T-helper 2 cell treated with Interferon-gamma antibody and Interleukin-4, amounts not matched to agents 100 ng/mL and 5 ng/mL, for 36 hours (primary cell): ENCODE measurements around the gene EFHB. TPM values are rescaled to one million over a fixed set of nuclear protein-coding genes. Genes with fewer than 3 reads are reported as not detected.
"Not testable (repeated sequence)": the region's sequence is repeated elsewhere in the genome, so short reads cannot be mapped to it uniquely, and the experiment has no call there.

Experiments used
- intact Hi-C: fragments of 100-400 bp; cut with micrococcal nuclease; formaldehyde crosslinking; loops from one replicate; pipeline ENCODE4 v1.15.1; 2023
- total RNA-seq: library from RNA; stranded (reverse); gene quantifications from 2 replicates; pipeline ENCODE4 v1.2.3, GENCODE V29; 2022

EFHB gene
- total RNA-seq, 1 donor from 2014 or later: 0.43 TPM

DNA sequence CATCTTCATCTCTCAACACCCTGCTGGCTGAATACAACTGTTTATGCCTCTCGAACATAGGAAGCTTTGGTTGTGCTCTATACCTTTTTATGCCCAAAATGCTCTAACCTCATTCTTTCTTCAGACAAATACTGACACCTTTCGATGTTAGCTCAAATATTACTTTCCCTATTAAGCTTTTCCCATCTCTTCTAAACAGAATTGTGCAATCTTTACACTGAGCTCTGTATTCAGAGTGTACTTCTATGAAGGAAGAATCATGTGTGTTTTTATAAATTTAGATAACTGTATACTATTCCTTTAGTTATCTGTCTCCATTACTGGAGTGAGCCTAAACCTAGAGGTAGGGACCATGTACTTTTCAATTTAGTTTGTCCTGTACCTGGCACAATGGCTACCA, 1.6 kb downstream of the EFHB start:
- intact Hi-C loops: no loop called here

DNA sequence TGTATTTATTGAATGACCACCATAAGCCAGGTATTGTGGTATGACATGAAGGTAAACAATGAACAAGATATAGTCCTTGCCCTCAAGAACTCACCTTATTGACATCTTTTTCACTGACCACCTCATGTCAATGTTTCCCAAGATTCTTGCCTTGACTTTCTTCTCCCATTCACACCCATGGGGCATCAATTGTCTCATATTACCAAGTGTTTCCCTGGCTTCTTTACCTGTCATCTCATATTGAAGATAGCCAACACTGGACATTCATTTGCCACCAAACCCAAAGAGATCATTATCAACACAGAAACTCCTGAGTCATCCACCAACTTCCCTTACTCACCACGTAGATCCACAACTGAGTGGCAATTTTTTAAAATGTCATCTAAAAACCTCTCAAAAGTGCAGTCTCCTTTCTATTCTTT, 2.2 kb downstream of the EFHB start:
- intact Hi-C loops: no loop called here

DNA sequence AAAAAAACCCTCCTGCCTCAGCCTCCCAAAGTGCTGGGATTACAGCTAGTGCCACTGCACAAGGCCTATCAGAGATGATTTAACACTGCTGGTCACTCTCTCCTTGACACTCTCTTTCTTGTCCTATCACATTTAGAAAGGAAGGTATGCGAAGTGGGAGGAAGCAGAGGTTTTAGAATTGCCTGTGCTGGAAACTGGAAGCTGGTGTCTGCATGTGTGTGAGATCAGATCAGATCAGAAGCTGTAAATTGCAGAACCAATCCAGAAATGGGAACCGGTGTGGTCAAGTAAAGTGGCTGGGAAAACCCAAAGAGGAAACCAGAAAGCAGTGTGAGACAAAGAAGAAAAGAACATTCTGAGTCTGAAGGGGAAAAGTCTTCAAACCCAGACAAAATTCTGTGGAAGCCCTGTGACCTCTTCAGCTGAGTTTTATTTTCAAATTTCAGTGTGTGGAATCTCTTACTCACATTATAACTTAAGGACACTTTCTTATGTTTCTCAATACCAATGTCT, 2.8 kb downstream of the EFHB start:
- intact Hi-C loops: no loop called here

DNA sequence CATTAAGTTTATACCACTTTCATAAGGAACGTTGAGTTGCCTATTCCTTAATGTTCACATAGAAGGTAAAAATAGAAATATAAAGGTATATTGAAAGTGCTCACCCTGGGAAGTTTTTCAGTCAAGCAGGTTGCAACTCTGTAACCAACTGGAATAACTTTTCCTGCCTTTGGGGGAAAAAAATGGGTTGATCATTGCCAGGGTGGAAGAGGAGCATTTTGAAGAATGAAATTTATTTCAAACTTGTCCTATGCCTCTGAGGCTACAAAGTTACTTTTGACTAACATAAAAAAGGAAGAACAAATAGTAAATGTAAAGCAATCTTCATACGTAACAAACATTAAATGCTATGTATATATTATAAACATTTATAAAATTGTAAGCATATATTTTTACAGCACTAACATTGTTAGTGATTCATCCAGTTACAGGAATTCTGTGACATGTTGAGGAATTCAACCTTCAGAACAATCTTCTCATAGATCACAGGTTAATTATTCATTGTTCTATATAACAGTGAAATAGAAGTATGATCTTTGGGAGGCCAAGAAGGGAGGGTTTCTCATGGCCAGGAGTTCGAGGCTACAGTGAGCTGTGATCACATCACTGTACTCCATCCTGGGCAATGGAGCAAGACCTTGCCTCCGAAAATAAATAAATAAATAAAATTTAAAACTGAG, 13.5 kb downstream of the EFHB start:
- intact Hi-C loops: no loop called here

DNA sequence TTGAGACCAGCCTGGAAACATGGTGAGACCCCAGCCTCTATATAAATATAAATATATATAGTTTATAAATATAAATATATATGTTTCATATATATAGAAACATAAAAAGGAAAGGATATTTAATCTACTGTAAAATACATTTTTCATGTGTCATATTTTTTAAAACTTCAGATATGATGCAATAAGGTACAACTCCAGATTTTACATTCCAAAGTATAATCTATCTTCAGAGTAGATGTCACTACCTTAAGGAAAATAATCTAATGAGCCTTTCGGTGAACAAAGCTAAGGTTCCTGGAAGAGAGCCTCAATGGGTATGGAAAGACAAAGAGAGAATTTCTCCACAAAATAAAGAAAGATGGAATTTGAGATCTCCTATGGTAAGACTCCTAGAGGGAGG, 16.9 kb downstream of the EFHB start:
- intact Hi-C loops: no loop called here

DNA sequence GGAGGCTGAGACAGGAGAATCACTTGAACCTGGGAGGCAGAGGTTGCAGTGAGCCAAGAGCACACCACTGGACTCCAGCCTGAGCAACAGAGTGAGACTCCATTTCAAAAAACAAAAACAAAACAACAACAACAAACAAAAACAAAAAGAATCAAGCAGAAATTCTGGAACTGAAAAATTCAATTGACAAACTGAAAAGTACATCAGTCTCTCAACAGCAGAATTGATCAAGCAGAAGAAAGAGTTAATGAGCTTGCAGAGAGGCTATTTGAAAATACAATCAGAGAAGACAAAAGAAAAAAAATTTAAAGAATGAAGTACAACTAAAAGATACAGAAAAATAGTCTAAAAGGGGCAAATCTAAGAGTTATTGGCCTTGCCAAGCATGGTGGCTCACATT, 22.6 kb downstream of the EFHB start:
- intact Hi-C loops: no loop called here

DNA sequence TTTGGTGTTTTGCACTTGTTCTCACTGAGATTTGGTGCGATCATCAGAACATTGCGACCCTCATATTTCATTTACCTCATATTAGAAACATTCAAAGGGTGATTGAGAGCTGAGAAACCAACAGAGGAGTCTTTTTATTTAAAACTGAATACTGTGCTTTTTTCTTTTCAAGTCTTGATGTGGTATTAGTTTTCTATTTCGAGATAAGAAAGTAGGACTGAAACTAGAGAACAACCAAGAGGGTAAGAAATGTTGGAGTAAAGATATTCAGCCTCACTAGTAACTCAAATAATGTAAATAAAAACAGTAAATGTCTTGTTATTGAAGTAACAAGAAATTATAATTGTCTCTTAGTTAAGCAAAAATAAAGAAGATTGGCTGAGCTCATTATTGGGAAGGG, 26.5 kb downstream of the EFHB start:
- intact Hi-C loops: no loop called here

DNA sequence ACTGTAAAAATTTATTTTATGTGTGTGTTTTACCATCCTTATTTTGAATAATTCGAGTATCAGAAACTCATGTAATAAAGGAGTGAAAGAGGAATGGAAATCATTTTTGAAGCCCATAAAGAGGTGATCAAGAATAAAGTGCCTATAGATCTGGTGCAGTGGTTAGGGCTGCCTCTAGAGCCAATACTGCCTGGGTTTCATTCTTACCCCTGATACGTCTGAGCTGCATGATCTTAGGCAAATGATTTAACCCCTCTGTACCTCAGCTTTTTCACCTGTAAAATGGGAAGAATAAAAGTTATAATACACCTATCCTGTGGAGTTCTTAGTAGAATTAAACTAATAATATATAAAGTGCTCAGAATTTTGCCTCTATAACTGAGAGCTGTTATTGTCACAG, 30.4 kb downstream of the EFHB start:
- intact Hi-C loops: no loop called here

DNA sequence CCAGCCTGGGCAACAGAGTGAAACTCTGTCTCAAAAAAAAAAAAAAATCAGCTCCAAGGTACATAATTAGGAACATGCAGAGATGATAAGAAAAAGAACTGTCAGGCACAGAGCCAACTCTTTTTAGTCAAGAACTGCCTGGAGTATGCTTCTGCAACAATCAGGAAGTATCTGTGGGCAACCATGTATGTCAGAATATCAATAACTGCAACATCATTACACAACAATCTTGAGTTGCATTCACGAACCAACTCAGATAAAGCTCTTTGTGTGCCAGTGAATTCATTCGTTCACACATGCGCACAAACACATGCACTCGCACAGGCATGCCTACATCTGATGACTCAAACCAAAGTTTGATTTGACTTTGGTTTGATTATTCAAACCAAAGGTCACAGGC, 32.1 kb downstream of the EFHB start:
- intact Hi-C loops: no loop called here

DNA sequence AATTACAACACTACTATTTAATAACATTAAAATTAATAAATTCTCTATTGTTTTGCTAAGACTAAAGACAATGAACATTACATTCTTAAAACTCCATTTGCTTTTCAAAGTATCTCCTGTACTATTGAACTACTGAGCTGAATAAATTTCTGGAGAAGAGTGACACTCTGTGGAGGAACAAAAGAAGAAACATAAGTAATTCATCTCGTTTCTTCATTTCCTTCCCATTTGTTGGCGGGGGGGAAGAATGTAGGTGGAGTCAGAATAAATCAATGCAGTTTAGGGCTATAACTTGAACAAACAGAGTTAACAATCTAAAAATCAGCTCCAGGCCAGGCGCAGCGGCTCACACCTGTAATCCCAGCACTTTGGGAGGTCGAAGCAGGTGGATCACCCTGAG, 32.7 kb downstream of the EFHB start:
- intact Hi-C loops: no loop called here

DNA sequence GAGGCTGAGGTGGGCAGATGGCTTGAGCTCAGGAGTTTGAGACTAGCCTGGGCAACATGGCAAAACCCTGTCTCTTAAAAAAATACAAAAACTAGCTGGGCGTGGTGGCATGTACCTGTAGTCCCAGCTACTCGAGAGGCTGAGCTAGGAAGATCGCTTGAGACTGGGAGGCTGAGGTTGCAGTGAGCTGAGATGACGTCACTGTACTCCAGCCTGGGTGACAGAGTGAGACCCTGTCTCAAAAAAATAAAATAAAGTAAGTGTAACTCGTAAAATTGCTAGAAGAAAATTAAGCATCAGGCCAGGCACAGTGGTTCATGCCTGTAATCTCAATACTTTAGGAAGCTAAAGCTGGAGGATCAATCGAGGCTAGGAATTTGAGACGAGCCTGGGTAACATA, 34.2 kb downstream of the EFHB start:
- intact Hi-C loops: not testable (repeated sequence)

DNA sequence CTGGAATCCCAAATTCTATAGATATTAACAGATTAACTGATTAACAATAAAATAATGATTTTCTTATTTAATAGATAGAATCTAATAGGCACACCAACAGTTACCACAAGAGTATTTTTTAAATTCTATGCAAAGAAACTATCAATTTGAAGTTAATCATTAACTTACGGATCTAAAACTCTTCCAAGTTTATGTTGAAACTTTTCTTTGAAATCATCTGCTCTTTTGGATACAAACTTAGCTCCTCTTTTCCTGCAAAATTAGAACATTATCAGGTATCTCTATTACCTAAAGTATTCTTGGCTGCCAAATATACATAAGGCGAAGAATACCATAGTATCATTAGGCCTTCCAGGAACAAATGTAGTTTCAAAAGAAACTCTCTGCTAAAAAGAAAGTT, 34.8 kb downstream of the EFHB start:
- intact Hi-C loops: no loop called here

DNA sequence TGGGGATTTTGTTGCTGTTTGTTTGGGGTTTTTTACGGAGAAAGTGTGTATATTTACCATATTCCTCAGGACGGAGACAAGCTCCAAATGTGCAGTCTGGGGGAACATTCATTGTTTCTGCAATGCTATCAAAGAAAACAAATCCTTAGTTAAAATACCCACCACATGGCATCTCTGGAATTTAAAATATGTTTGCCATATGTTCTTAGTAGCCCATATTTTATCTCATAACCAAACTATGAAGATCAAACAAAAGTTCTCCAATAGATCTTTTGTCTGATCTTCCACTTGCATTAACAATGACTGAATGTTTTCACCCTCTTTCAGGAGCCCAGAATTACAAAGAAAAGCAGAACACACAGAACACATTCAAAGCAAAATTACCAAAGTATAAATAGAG, 35.3 kb downstream of the EFHB start:
- intact Hi-C loops: no loop called here

DNA sequence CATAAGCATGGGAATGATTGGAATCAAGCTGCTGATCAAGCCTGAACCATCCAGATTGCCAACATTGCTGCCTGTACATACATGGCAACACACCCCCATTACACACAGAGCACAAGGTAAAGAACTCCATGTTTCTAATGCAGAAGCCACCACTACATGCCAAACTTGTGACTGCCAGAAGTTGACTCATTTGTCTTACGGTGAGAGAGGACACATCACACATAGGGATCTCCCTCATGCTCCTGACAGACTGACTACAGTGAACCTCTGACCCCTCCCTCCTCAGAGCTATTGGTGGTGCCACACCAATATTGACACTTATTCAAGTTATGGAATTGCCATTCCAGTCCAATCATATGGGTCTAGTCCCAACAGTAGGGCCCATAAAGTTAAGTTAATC, 42.3 kb downstream of the EFHB start:
- intact Hi-C loops: no loop called here

DNA sequence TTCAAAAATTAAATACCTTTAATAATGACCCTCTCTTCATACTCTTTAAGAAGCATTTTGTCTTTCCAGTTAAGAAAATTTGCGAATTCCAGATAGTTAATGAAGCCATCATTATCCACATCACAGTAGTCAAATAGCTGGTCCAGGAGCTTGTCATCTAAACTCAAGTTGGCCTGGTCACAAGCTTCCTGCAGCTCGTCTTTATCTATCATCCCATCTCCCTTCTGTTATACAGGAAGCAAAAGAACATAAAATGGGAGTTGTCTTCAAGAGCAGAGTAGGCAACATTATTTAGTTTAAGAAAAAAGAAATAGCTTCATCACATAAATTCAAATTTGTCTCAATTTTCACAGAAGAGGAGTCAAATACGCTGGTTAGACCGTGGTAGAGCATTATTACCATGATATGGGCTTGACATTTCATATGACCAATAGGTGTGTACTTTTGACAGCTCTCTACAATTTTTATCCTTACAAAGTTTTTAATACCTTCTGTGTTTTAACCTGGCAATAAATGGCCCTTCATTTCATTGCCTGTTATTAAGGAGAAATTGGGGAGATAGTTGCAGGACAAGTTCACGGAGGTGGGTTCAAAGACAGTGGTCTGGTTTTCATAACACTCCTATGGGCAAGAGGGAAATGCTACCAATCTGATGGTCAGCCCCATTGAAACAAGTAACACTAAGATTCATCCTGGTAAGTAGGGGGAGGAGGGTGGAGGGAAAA, 45.4 kb downstream of the EFHB start:
- intact Hi-C loops: loop anchor here (5.0 to 10.0 kb wide), 3 partner anchors 59 to 416 kb away; partner anchors contain the start of genes RAB5A and SGO1

DNA sequence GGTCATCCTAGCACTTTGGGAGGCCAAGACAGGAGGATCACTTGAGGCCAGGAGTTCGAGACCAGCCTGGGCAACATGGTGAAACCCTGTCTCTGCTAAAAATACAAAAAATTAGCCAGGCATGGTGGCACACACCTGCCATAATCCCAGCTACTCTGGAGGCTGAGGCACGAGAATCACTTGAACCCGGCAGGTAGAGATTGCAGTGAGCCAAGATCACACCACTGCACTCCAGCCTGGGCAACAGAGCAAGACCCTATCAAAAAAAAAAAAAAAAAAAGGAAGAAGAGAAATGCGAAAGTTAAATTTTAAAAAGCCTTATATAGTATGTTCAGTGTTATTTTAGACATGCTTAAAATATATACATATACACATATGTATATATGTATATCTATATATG, 46.9 kb downstream of the EFHB start:
- intact Hi-C loops: loop anchor here (5.0 to 10.0 kb wide), 3 partner anchors 60 to 418 kb away; partner anchors contain the start of genes RAB5A and SGO1

DNA sequence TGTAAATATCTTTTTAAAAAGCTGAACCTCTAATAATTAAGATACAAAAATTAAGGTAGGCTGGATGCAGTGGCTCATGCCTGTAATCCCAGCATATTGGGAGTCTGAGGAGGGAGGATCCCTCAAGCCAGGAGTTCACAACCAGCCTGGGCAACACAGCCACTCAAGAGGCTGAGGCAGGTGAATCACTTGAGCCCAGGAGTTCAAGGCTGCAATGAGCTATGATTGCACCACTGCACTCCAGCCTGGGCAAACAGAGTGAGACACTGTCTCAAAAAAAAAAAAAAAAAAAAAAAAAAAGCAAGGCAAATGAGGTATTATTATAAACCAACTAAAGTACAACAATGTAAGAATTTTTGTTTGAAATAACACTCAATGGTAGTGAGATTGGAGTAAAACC, 47.6 kb downstream of the EFHB start:
- intact Hi-C loops: loop anchor here (5.0 to 10.0 kb wide), 3 partner anchors 61 to 418 kb away; partner anchors contain the start of genes RAB5A and SGO1

DNA sequence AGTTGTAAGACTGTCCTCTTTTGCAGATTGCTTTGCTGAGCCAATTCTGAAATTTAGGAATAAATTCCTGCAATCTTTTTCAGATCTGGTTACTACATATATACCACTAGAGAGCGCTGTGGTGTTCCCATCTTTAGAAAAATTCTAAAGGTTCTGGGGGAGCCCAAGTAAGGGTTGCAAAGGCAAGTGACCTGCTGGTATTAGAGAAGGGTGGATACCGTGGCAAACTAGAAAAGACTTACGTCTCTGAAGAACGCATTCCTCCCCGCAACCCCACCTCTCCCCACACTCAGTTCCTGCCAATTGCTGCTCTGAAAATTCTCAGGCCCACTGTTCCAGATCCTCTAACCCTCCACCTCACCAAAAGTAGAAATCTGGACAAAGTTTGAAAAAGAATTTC, 48.5 kb downstream of the EFHB start:
- intact Hi-C loops: loop anchor here (1.0 to 10.0 kb wide), 4 partner anchors 62 to 419 kb away; partner anchors contain the start of genes KAT2B, RAB5A and SGO1

DNA sequence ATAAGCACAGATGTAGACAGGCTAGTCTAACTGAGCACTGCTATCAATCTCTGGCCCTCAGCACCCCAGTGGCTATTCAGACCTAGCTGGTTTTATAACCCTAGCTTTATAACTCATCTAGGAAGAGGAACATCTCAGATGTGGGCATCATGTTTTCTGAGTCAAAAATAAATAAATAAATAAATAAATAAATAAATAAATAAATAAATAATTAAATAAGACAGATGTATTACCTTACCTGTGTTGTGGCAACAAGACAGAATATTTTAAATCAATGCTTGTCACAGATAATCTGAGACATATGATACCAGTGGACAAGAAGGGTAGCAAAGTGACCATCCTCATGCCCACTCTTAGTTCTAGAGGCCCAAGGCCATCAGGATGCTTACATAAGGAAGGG, 52.2 kb downstream of the EFHB start:
- intact Hi-C loops: loop anchor here (10.0 kb wide), 1 partner anchor 423 kb away; no protein-coding TSS in a partner anchor

DNA sequence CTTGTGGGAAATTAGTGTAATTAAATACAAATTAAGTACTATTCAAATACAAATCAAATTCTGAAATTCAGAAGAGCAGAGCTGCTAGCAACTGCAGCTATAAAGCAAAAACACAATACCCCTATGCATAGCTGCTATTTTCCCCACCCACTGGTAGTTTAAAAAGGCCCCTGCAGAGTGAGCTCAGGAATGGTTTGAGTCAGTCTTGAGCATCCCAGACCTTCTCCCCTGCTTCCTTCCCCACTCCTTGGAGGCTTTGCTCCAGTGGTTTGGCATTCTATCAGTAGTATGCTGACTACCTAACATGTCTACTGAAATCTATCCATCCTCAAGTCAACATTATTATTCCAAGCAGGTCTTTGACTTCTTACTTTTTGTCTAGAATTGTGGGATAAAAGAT, 53.0 kb downstream of the EFHB start:
- intact Hi-C loops: loop anchor here (10.0 kb wide), 1 partner anchor 424 kb away; no protein-coding TSS in a partner anchor

DNA sequence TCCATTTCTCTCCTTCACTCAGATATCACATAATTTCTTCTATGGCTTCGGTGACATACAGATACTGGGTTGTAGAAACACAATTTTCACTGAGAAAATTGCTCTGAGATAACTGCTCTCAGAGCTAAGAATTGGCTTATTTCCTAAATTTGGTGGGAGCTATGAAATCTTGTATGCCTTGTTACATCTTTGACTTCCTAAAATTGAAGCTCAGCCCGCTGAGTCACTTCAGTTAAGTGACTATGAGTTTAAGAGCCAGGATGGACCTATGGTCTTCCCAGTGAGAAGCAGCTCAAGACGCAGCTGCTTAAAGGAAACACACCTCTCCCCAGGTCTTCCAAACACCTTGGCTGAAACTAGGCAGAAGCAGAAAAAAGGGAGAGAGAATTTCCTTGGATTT, 56.4 kb downstream of the EFHB start:
- intact Hi-C loops: no loop called here

DNA sequence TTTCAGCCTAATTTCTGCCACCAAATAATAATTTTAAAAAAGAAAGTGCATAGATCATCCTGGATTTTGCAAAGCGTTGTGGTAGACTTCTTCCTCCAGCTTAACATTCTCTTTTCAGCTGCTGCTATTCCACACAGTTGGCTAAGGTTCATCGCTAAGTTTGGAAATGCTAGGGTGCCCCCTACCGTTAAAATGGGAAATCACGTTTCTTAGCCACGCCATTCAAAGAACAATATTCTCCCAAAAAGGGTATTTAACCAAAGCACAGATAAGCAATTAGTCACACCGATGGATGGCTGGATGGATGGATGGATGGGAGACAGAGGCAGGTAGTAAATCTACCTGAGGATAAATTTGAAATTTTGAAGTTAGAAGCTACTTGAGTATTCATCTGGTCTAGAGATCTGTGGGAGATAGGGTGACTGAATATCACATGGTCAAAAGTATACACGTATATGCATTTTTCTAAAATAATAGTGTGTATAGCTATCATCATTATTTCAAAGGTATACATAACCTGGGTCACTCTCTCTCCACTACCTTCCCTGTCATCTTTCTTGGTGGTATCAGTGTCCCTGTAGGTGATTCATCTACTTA, 67.2 kb downstream of the EFHB start:
- intact Hi-C loops: loop anchor here (5.0 kb wide), 1 partner anchor 820 kb away; no protein-coding TSS in a partner anchor
